Esophagus squamous epithelium (tissue), 5 donors: Measurements from ENCODE around the gene RABEP1. TPM values are rescaled to one million over a fixed set of nuclear protein-coding genes. Genes with fewer than 3 reads are reported as not detected.
"Not testable (repeated sequence)": the region's sequence is repeated elsewhere in the genome, so short reads cannot be mapped to it uniquely, and the experiment has no call there.

Source experiments
- DNase-seq: peaks from one replicate; lab custom pipeline; 2025; lab: John Stamatoyannopoulos, UW
- H3K27ac ChIP-seq, 4 donors: fragments of 200-600 bp; sonication (generic); one replicate each; pipeline ENCODE4 v1.5.1; 2016 to 2019; ENCODE audit warnings: mild to moderate bottlenecking in 1 of 4
- H3K27me3 ChIP-seq, 4 donors: fragments of 200-600 bp; sonication (generic); 1 replicate in 3 of 4; 2 replicates in 1 of 4; pipeline versions ENCODE4 v1.5.1 to v1.6.0; 2017 to 2021; ENCODE audit warnings: antibody characterized with exemption in 1 of 4
- H3K36me3 ChIP-seq, 3 donors: fragments of 200-600 bp; sonication (generic); one replicate each; pipeline ENCODE4 v1.5.1; 2016 to 2019
- H3K4me1 ChIP-seq, 3 donors: fragments of 200-600 bp; sonication (generic); one replicate each; pipeline ENCODE4 v1.5.1; 2017 to 2019
- H3K4me3 ChIP-seq, 4 donors: fragments of 200-600 bp; sonication (generic); 1 replicate in 3 of 4; 2 replicates in 1 of 4; pipeline ENCODE4 v1.5.1; 2016 to 2019; ENCODE audit warnings: mild to moderate bottlenecking in 2 of 4, moderate library complexity in 1 of 4
- H3K9me3 ChIP-seq, 3 donors: fragments of 200-600 bp; sonication (generic); one replicate each; pipeline ENCODE4 v1.5.1; 2016 to 2019
- CTCF ChIP-seq, 6 experiments: fragments of 450-650 bp in 4 of 6; fragments of 200-600 bp in 2 of 6; sonication (generic) in 2 of 6; IDR thresholded peaks; one replicate each; pipeline ENCODE4 v1.5.1; 2016 to 2019; ENCODE audit warnings: antibody characterized with exemption in 6 of 6, mild to moderate bottlenecking in 4 of 6, moderate library complexity in 4 of 6
- POLR2A ChIP-seq, 4 donors: fragments of 450-650 bp; IDR thresholded peaks; one replicate each; pipeline ENCODE4 v1.6.1; 2017; ENCODE audit warnings: antibody characterized with exemption in 4 of 4, mild to moderate bottlenecking in 4 of 4, moderate library complexity in 3 of 4
- WGBS, 2 donors: methylation state at CpG; one replicate each; pipeline ENCODE4 v1.1.5; 2018; 5-methylcytosine and 5-hydroxymethylcytosine counted together
- intact Hi-C: fragments of 100-400 bp; cut with DNase I; formaldehyde crosslinking; loops from one replicate; pipeline ENCODE4 v1.15.0; 2022
- total RNA-seq, 4 donors: library from RNA; depleted of rRNA; stranded (reverse); fragments of >200 nt; gene quantifications; one replicate each; pipeline ENCODE4 v1.1.0, GENCODE V29; 2016
- donor health status: DM: yes; HTN: yes; CAD: no.

RABEP1 gene
- total RNA-seq = 10 to 100 TPM in 3 of 4 donors, 1 to 10 TPM in 1; 9.9 to 33.2 (median 23.3) TPM

GRCh38 chr17:5281814-5282641 is at the start of gene RABEP1:
Gene RABEP1 (plus strand): TSS chr17:5282284. CDS start chr17:5282487, 203 bp downstream.
- Histone ChIP-seq H3K27me3 (no peaks in the 10 kb centered on the region), H3K27ac (peak within 1 kb of the TSS; percentile 82 to 95 (median 91)), H3K36me3 (no peaks in the 10 kb centered on the region), H3K9me3 (no peaks in the 10 kb centered on the region), H3K4me1 (peaks cover 9 to 29% (median 17%) of the 10 kb centered on the region in 3 donors), H3K4me3 (peak within 1 kb of the TSS; percentile 70 to 97 (median 92))
- DNase-seq = peak; percentile 52
- TF ChIP-seq CTCF (IDR thresholded peaks at IDR 0.05) (peak in 5 of 6 experiments; percentile 5 to 42 (median 14)), POLR2A (IDR thresholded peaks at IDR 0.05) (peak in 3 of 4 donors; percentile 59 to 92 (median 78))
- intact Hi-C loops = no loop called here
- WGBS, 2 donors = 2 to 4% methylated on average over 5 to 7 of the region's 98 CpGs

- H3K27me3 ChIP-seq, intact Hi-C loops, H3K36me3 ChIP-seq, DNase-seq, H3K9me3 ChIP-seq, H3K4me1 ChIP-seq: not testable (repeated sequence)
- peak overlapping the region in 2 of 4 donors; percentile 25 to 61 for H3K27ac ChIP-seq
- 72 to 91% methylated on average over 3 to 5 of the region's 7 CpGs for WGBS, 2 donors
- peak overlapping the region in 1 of 4 donors; percentile 40 for H3K4me3 ChIP-seq
Measured at GRCh38 chr17:5233492-5233891, 48.6 kb upstream of the RABEP1 start.

DNA sequence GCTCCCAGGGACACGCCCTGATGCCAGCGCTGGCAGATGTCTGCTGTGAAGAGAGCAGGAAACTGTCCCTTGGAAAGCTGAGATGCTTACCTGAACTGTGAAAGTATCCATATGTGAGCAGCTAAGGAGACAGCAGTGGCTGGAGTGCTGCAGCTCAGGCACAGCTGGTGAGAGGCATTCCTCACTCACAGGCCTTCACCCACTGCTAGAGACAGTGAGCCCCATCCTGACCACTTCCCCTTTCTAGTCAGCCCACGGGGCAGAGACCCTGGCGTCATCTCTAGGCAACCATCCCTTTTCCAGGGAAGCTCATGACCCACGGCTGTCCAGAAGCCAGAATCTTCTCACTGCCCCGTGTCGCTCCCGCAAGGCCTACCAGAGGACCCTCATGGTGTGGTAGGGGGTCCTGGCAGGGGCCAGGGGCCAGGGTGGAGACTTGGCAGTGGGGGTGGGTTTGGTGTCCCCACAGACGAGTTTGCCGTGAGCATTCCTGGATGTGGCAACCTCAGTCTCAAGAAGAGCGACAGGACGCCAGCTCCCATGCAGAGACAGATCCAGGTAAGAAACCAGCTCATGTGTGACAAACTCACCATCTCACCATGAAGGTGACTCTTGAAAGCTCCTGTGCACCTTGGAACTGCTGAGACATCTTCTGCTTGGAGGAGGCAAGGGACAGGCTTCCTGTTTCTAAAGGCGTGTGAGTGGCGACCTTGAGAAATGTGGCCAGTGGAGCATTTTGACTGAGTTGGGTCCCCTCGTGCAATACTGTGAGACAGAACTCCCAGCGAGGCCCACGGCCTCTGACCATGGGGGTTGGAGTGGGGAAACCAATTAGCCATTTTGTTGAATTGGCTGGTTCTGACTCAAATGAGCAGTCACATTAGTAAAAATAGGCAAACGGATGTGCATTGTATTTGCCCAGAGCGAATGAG is 47.2 kb upstream of the RABEP1 start, which contains the start of gene SCIMP:
TSS of gene SCIMP (minus strand) at position 216 of the 932 bp plus-strand sequence. CDS start at position 111, 105 bp downstream.
- H3K36me3 ChIP-seq = peaks cover 0 to 9% (median 0%) of the 10 kb centered on the region in 3 donors
- intact Hi-C loops = no loop called here
- peak within 1 kb of the TSS in 2 of 4 donors; percentile 18 to 40 for H3K4me3 ChIP-seq
- H3K4me1 ChIP-seq = no peaks in the 10 kb centered on the region
- TF ChIP-seq CTCF (IDR thresholded peaks at IDR 0.05) = no peak
- peak in 1 of 4 donors; percentile 69 for TF ChIP-seq POLR2A (IDR thresholded peaks at IDR 0.05)
- H3K27ac ChIP-seq = peak within 1 kb of the TSS in 2 of 4 donors; percentile 25 to 61
- DNase-seq = no peak
- 87 to 91% methylated on average over 8 to 10 of the region's 19 CpGs for WGBS, 2 donors
- no peaks in the 10 kb centered on the region for H3K27me3 ChIP-seq
- H3K9me3 ChIP-seq = peaks cover 0 to 5% (median 3%) of the 10 kb centered on the region in 3 donors

GRCh38 chr17:5236938-5237540 is 45.0 kb upstream of the RABEP1 start:
- intact Hi-C loops = no loop called here
- Histone ChIP-seq H3K27me3 (no peaks in the 10 kb centered on the region), H3K4me3 (no peak overlapping the region), H3K36me3 (peaks cover 0 to 9% (median 0%) of the 10 kb centered on the region in 3 donors), H3K9me3 (peaks cover 0 to 13% (median 3%) of the 10 kb centered on the region in 3 donors), H3K4me1 (peaks cover 0 to 7% (median 0%) of the 10 kb centered on the region in 3 donors), H3K27ac (no peak overlapping the region)
- WGBS, 2 donors = 48 to 59% methylated on average over 3 of the region's 3 CpGs
- DNase-seq = no peak
- TF ChIP-seq CTCF (IDR thresholded peaks at IDR 0.05) (no peak), POLR2A (IDR thresholded peaks at IDR 0.05) (no peak)

GRCh38 chr17:5237541-5238016 is 44.5 kb upstream of the RABEP1 start:
- WGBS, 2 donors = 26 to 31% methylated on average over 5 to 6 of the region's 6 CpGs
- H3K4me3 ChIP-seq = no peak overlapping the region
- no peaks in the 10 kb centered on the region for H3K27me3 ChIP-seq
- peaks cover 0 to 9% (median 0%) of the 10 kb centered on the region in 3 donors for H3K36me3 ChIP-seq
- intact Hi-C loops = no loop called here
- DNase-seq = no peak
- H3K27ac ChIP-seq = no peak overlapping the region
- H3K4me1 ChIP-seq = peaks cover 0 to 9% (median 0%) of the 10 kb centered on the region in 3 donors
- TF ChIP-seq POLR2A (IDR thresholded peaks at IDR 0.05) = no peak
- TF ChIP-seq CTCF (IDR thresholded peaks at IDR 0.05) = peak in 5 of 6 experiments; percentile 38 to 54 (median 46)
- H3K9me3 ChIP-seq = peaks cover 0 to 13% (median 3%) of the 10 kb centered on the region in 3 donors
